Small intestine (tissue), 7 donors: Measurements from ENCODE around the gene CAMTA1. TPM values are rescaled to one million over a fixed set of nuclear protein-coding genes. Genes with fewer than 3 reads are reported as not detected.
A peak's percentile ranks its signal among the peaks of the same experiment; 100 is the strongest.

Experiments used
- DNase-seq, 2 donors: peaks; one replicate each; pipeline versions ENCODE4 v3.0.0 to v3.0.0-alpha.2; 2013
- FAIRE-seq: peaks from 2 replicates; lab custom pipeline; 2012; peaks lifted over from hg19 to GRCh38; lab: Jason Lieb, UNC
- H3K27ac ChIP-seq, 3 donors: one replicate each; pipeline ENCODE4 v1.5.1; 2013; ENCODE audit warnings: low read length in 2 of 3, mild to moderate bottlenecking in 2 of 3, control low read depth in 1 of 3, inconsistent platforms in 1 of 3, low read depth in 1 of 3, moderate library complexity in 1 of 3
- H3K27me3 ChIP-seq, 3 donors: one replicate each; pipeline ENCODE4 v1.6.1; 2013; ENCODE audit warnings: low read length in 3 of 3, inconsistent platforms in 1 of 3; ENCODE audit not compliant: control insufficient read depth in 3 of 3, insufficient read depth in 3 of 3
- H3K36me3 ChIP-seq, 3 donors: one replicate each; pipeline ENCODE4 v1.6.1; 2013; ENCODE audit warnings: low read length in 3 of 3, inconsistent platforms in 1 of 3, low read depth in 1 of 3, mild to moderate bottlenecking in 1 of 3, moderate library complexity in 1 of 3; ENCODE audit not compliant: control insufficient read depth in 3 of 3, insufficient read depth in 2 of 3
- H3K4me1 ChIP-seq, 3 donors: one replicate each; pipeline ENCODE4 v1.6.1; 2013; ENCODE audit warnings: low read length in 2 of 3, inconsistent platforms in 1 of 3, low read depth in 1 of 3, mild to moderate bottlenecking in 1 of 3, moderate library complexity in 1 of 3; ENCODE audit not compliant: control insufficient read depth in 3 of 3, insufficient read depth in 2 of 3
- H3K4me3 ChIP-seq, 3 donors: one replicate each; pipeline ENCODE4 v1.5.1; 2013; ENCODE audit warnings: low read length in 3 of 3, control low read depth in 1 of 3, inconsistent platforms in 1 of 3, low read depth in 1 of 3, mild to moderate bottlenecking in 1 of 3, moderate library complexity in 1 of 3
- H3K9me3 ChIP-seq, 2 donors: one replicate each; pipeline ENCODE4 v1.6.1; 2013; ENCODE audit warnings: low read depth in 1 of 2, low read length in 1 of 2; ENCODE audit not compliant: control insufficient read depth in 2 of 2, insufficient read depth in 1 of 2
- WGBS, 3 donors: extraction: QIAGEN DNeasy Blood & Tissue Kit; methylation state at CpG; one replicate each; pipeline ENCODE4 v1.1.7; 2013; 5-methylcytosine and 5-hydroxymethylcytosine counted together
- polyA plus RNA-seq, 4 donors: library from polyadenylated mRNA; stranded (reverse) in 3 of 4; unstranded in 1 of 4; fragments of 200-250 nt in 3 of 4; fragments of 120-200 nt in 1 of 4; gene quantifications; one replicate each; pipeline versions ENCODE4 v1.2.1 to v1.2.3, GENCODE V29; 2013
- donor health status: healthy with polysubstance abuse.
- donor health status: control.
- donor health status: control.
- donor health status: Bipolar disorder and iron deficiency.
- donor health status: healthy.

The CAMTA1 gene
- polyA plus RNA-seq, 4 donors, result 57.6 to 177 (median 147) TPM

GRCh38 chr1:6871300-6871972 is 86.2 kb downstream of the CAMTA1 start:
- Histone ChIP-seq H3K9me3 (no peaks in the 10 kb centered on the region), H3K4me1 (peaks cover 0 to 13% (median 0%) of the 10 kb centered on the region in 3 donors), H3K36me3 (peaks cover 0 to 13% (median 6%) of the 10 kb centered on the region in 3 donors), H3K27ac (no peak overlapping the region), H3K27me3 (no peaks in the 10 kb centered on the region), H3K4me3 (no peak overlapping the region)
- DNase-seq, result no peak
- FAIRE-seq, result no peak
- WGBS, 3 donors, result 83 to 86% (median 84%) methylated on average over 3 of the region's 3 CpGs

- 80 to 92% (median 90%) methylated on average over 5 of the region's 5 CpGs for WGBS, 3 donors
- no peak for FAIRE-seq
Observed at GRCh38 chr1:6872573-6873261, 87.5 kb downstream of the CAMTA1 start.

GRCh38 chr1:6873298-6874015 is 88.2 kb downstream of the CAMTA1 start:
- Histone ChIP-seq H3K4me1 (peaks cover 0 to 11% (median 0%) of the 10 kb centered on the region in 3 donors), H3K27me3 (no peaks in the 10 kb centered on the region), H3K4me3 (no peak overlapping the region), H3K36me3 (peaks cover 0 to 17% (median 3%) of the 10 kb centered on the region in 3 donors), H3K9me3 (no peaks in the 10 kb centered on the region), H3K27ac (no peak overlapping the region)
- FAIRE-seq, result no peak
- WGBS, 3 donors, result 90 to 97% (median 95%) methylated on average over 4 of the region's 4 CpGs
- no peak for DNase-seq

More at GRCh38 chr1:6872573-6873261, 87.5 kb downstream of the CAMTA1 start:
- Histone ChIP-seq H3K27me3 (no peaks in the 10 kb centered on the region), H3K4me1 (peaks cover 0 to 13% (median 0%) of the 10 kb centered on the region in 3 donors), H3K9me3 (no peaks in the 10 kb centered on the region), H3K4me3 (no peak overlapping the region), H3K27ac (no peak overlapping the region), H3K36me3 (peaks cover 0 to 17% (median 3%) of the 10 kb centered on the region in 3 donors)
- DNase-seq, result no peak

- no peak for FAIRE-seq
- WGBS, 3 donors, result 97% methylated on average over 4 of the region's 4 CpGs
- H3K4me1 ChIP-seq, result peaks cover 0 to 6% (median 0%) of the 10 kb centered on the region in 3 donors
Observed at GRCh38 chr1:6874298-6874697, 89.0 kb downstream of the CAMTA1 start.

GRCh38 chr1:6880951-6881690 is 95.9 kb downstream of the CAMTA1 start:
- Histone ChIP-seq H3K4me1 (peaks cover 0 to 16% (median 0%) of the 10 kb centered on the region in 3 donors), H3K27ac (no peak overlapping the region), H3K27me3 (no peaks in the 10 kb centered on the region), H3K36me3 (peaks cover 0 to 13% (median 0%) of the 10 kb centered on the region in 3 donors), H3K4me3 (no peak overlapping the region), H3K9me3 (no peaks in the 10 kb centered on the region)
- FAIRE-seq (no peak), DNase-seq (no peak)
- WGBS, 3 donors, result 85 to 97% (median 97%) methylated on average over 12 of the region's 12 CpGs

More at GRCh38 chr1:6874298-6874697, 89.0 kb downstream of the CAMTA1 start:
- Histone ChIP-seq H3K4me3 (no peak overlapping the region), H3K27ac (no peak overlapping the region), H3K27me3 (no peaks in the 10 kb centered on the region), H3K9me3 (no peaks in the 10 kb centered on the region), H3K36me3 (peaks cover 0 to 17% (median 3%) of the 10 kb centered on the region in 3 donors)
- no peak for DNase-seq

GRCh38 chr1:6882414-6882813 is 97.2 kb downstream of the CAMTA1 start:
- Histone ChIP-seq H3K36me3 (peaks cover 0 to 9% (median 0%) of the 10 kb centered on the region in 3 donors), H3K4me1 (peaks cover 0 to 16% (median 0%) of the 10 kb centered on the region in 3 donors), H3K27me3 (no peaks in the 10 kb centered on the region), H3K9me3 (no peaks in the 10 kb centered on the region), H3K4me3 (no peak overlapping the region), H3K27ac (no peak overlapping the region)
- WGBS, 3 donors, result 90 to 93% (median 92%) methylated on average over 2 of the region's 2 CpGs
- DNase-seq (no peak), FAIRE-seq (no peak)

GRCh38 chr1:6884652-6885153 is 99.4 kb downstream of the CAMTA1 start:
- peaks cover 0 to 16% (median 0%) of the 10 kb centered on the region in 3 donors for H3K36me3 ChIP-seq
- peak overlapping the region in 1 of 3 donors; percentile 72 for H3K27ac ChIP-seq
- DNase-seq, result peak in 1 of 2 donors; percentile 66
- H3K27me3 ChIP-seq, result no peaks in the 10 kb centered on the region
- peaks cover 0 to 16% (median 0%) of the 10 kb centered on the region in 3 donors for H3K4me1 ChIP-seq
- no peaks in the 10 kb centered on the region for H3K9me3 ChIP-seq
- no peak for FAIRE-seq
- H3K4me3 ChIP-seq, result no peak overlapping the region
- 51 to 66% (median 55%) methylated on average over 3 of the region's 3 CpGs for WGBS, 3 donors
